22Rv1 (cell line): Measurements from ENCODE around the gene TRIOBP.
A peak's percentile ranks its signal among the peaks of the same experiment; 100 is the strongest.
"Not testable (repeated sequence)": the region's sequence is repeated elsewhere in the genome, so short reads cannot be mapped to it uniquely, and the experiment has no call there.

Experiments used
- H3K27ac ChIP-seq: fragments of 450-650 bp; 2 replicates; pipeline ENCODE4 v1.5.1; 2017
- CTCF ChIP-seq: fragments of 450-650 bp; IDR thresholded peaks from 2 replicates; pipeline ENCODE4 v1.5.1; 2017; ENCODE audit warnings: mild to moderate bottlenecking
- ZFX ChIP-seq: fragments of 450-650 bp; IDR thresholded peaks from 2 replicates; pipeline ENCODE4 v1.6.1; 2017; ENCODE audit warnings: antibody characterized with exemption, borderline replicate concordance

Gene TRIOBP

DNA sequence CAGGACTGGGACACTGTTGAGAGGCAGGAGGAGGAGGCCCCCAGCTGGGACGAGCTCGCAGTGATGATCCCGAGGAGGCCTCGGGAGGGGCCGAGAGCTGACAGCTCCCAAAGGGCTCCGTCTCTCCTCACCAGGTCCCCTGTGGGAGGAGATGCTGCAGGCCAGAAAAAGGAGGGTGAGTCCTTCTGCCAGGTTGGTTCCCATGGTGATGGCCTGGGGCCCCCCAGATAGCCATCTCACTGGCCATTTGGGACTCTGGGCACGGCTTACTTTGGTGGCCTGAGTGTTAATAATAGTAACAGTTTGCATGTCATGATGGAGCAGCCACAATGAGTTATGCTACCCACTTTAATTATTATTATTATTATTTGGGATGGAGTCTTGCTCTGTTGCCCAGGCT lies 18.9 kb downstream of the TRIOBP start:
- no peak for TF ChIP-seq ZFX
- no peak for TF ChIP-seq CTCF
- H3K27ac ChIP-seq: no peak overlapping the region

GRCh38 chr22:37716708-37717107 lies 19.9 kb downstream of the TRIOBP start:
- no peak overlapping the region for H3K27ac ChIP-seq
- TF ChIP-seq ZFX: no peak
- no peak for TF ChIP-seq CTCF

- not testable (repeated sequence) for H3K27ac ChIP-seq
Measured at GRCh38 chr22:37717235-37717634, 20.4 kb downstream of the TRIOBP start.

GRCh38 chr22:37717746-37718305 lies 21.0 kb downstream of the TRIOBP start:
- not testable (repeated sequence) for H3K27ac ChIP-seq

GRCh38 chr22:37725551-37726240 lies 28.8 kb downstream of the TRIOBP start:
- H3K27ac ChIP-seq: no peak overlapping the region
- TF ChIP-seq ZFX (no peak), CTCF (no peak)

GRCh38 chr22:37726241-37726887 lies 29.5 kb downstream of the TRIOBP start:
- no peak overlapping the region for H3K27ac ChIP-seq
- TF ChIP-seq CTCF (no peak; the same call in 1 of the 2 replicates), ZFX (no peak)

DNA sequence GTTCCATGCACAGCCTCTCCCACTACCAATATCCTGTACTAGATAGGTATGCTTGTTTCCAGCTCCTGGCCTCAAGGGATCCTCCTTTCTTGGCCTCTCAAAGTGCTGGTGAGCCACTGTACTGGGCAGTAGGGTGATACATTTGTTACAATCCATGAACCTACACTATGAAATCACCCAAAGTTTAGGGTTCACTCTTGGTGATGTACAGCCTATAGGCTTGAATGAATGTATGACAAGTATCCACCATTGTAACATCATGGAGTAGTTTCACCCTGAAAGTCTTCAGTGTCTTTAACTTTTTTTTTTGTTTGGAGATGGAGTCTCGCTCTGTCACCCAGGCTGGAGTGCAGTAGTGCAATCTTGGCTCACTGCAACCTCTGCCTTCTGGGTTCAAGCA lies 31.8 kb downstream of the TRIOBP start:
- TF ChIP-seq CTCF (no peak), ZFX (no peak)
- H3K27ac ChIP-seq: peak overlapping the region; percentile 41

DNA sequence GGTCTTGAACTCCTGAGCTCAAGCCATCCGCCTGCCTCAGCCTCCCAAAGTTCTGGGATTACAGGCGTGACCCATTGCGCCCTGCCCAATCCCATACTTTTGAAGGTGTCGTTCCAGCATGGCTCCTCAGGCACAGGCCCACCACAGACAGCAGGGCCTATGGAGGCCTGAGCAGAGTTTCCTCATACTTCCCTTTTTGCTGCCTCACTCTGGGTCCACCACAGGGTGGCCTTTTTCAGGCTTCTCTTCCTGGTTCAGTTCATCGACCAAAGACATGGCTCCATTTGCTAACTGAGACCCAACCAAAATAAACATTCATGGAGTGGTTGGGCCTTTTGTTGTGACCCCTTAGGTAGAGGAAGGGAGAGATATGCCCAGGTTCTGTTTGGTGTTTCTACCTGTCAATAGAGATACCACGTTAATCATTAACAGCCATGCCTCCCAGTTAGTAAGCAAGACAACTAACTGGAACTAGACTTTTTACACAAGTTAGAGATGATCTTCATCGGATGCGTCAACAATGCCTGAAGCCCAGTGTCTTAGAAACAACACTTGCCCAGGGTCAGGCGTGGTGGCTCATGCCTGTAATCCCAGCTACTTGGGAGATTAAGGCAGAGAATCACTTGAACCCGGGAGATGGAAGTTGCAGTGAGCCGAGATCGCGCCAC lies 35.1 kb downstream of the TRIOBP start:
- peak overlapping the region; percentile 96 for H3K27ac ChIP-seq
- TF ChIP-seq CTCF (peak; percentile 31), ZFX (no peak)
